ENCODE measurements around the gene DMXL2. TPM values are rescaled to one million over a fixed set of nuclear protein-coding genes. Genes with fewer than 3 reads are reported as not detected.

The DMXL2 gene
- total RNA-seq, 4 donors from 2014 or later, result 34.3 to 49.0 (median 45.7) TPM

DNA sequence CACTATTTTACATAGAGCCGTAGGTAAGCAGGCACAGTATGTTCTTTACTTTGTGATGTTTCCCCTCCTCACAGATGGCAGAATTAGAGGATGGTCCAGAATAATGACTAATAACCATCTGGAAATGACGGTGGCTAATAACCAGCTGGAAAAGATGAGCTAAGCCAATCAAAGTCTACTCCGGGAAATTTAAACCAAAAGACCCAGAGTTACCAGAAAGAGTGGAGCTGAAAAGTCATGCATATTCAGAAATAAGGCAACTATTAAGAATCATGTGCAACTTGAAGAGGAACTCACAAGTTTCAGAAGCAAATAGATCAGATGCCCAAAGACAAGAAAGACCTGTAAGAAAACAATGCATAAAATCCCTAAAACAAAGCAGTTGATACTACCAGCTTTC lies 33.6 kb downstream of the DMXL2 start:
- intact Hi-C loops (cut with DNase I), result no loop called here
- no peak for DNase-seq
- Histone ChIP-seq H3K9me3 (no peaks in the 10 kb centered on the region), H3K36me3 (no peaks in the 10 kb centered on the region), H3K4me3 (replicated peaks in 1 of 3) (no peak overlapping the region), H3K4me1 (no peaks in the 10 kb centered on the region), H3K27me3 (no peaks in the 10 kb centered on the region), H3K27ac (no peak overlapping the region)
- WGBS, 2 donors, result 91 to 97% methylated on average over 3 of the region's 3 CpGs
- TF ChIP-seq, protein P1, sequence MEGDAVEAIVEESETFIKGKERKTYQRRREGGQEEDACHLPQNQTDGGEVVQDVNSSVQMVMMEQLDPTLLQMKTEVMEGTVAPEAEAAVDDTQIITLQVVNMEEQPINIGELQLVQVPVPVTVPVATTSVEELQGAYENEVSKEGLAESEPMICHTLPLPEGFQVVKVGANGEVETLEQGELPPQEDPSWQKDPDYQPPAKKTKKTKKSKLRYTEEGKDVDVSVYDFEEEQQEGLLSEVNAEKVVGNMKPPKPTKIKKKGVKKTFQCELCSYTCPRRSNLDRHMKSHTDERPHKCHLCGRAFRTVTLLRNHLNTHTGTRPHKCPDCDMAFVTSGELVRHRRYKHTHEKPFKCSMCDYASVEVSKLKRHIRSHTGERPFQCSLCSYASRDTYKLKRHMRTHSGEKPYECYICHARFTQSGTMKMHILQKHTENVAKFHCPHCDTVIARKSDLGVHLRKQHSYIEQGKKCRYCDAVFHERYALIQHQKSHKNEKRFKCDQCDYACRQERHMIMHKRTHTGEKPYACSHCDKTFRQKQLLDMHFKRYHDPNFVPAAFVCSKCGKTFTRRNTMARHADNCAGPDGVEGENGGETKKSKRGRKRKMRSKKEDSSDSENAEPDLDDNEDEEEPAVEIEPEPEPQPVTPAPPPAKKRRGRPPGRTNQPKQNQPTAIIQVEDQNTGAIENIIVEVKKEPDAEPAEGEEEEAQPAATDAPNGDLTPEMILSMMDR (IDR thresholded peaks at IDR 0.05), result no peak
- no peak for TF ChIP-seq POLR2A (IDR thresholded peaks at IDR 0.05)

DNA sequence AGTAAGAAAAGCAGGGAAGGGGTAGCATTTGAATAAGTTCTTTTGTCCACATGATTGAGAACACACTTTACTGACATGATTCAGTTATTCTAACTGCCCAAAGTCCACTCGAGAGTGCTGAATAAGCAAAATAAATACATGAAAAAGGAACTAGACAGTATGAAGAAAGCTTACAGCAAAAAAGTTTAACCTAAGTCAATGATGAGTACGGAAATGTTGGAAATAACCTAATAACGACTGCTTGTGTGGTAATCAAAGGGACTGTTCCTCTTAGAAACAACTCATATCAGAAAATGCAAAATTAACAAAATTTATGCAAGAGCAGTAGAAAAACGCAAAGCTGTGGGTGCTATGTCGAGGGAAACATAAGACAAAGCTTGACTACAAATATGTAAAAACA lies 36.6 kb downstream of the DMXL2 start:
- TF ChIP-seq, protein P1 (IDR thresholded peaks at IDR 0.05), result no peak
- TF ChIP-seq POLR2A (IDR thresholded peaks at IDR 0.05), result no peak
- no peaks in the 10 kb centered on the region for H3K36me3 ChIP-seq
- H3K9me3 ChIP-seq, result no peaks in the 10 kb centered on the region
- no peaks in the 10 kb centered on the region for H3K27me3 ChIP-seq
- no peaks in the 10 kb centered on the region for H3K4me1 ChIP-seq
- WGBS, 2 donors, result 76 to 78% methylated on average over 5 of the region's 5 CpGs
- no peak overlapping the region for H3K27ac ChIP-seq
- H3K4me3 ChIP-seq (replicated peaks in 1 of 3), result no peak overlapping the region
- no peak for DNase-seq
- intact Hi-C loops (cut with DNase I), result no loop called here

DNA sequence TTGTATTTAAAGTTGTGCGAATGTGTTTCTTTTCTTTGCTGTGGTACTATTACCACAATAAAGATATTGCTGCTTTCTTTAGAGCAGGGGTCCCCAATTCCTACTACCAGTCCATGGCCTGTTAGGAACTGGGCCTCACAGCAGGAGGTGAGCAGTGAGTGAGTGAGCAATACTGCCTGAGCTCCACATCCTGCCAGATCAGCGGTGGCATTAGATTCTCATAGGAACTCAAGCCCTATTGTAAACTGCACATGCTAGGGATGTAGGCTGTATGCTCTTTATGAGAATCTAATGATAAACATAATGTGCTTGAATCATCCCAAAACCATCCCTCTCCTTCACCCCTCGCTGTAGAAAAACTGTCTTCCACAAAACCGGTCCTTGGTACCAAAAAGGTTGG lies 41.6 kb downstream of the DMXL2 start:
- Histone ChIP-seq H3K27ac (no peak overlapping the region), H3K4me1 (peaks cover 0 to 5% of the 10 kb centered on the region in 2 donors), H3K9me3 (no peaks in the 10 kb centered on the region), H3K4me3 (replicated peaks in 1 of 3) (no peak overlapping the region), H3K27me3 (no peaks in the 10 kb centered on the region), H3K36me3 (no peaks in the 10 kb centered on the region)
- DNase-seq, result no peak
- intact Hi-C loops (cut with DNase I), result no loop called here
- no peak for TF ChIP-seq POLR2A (IDR thresholded peaks at IDR 0.05)
- TF ChIP-seq, protein P1 (IDR thresholded peaks at IDR 0.05), result no peak
- WGBS, 2 donors, result 89 to 94% methylated on average over 4 of the region's 4 CpGs

DNA sequence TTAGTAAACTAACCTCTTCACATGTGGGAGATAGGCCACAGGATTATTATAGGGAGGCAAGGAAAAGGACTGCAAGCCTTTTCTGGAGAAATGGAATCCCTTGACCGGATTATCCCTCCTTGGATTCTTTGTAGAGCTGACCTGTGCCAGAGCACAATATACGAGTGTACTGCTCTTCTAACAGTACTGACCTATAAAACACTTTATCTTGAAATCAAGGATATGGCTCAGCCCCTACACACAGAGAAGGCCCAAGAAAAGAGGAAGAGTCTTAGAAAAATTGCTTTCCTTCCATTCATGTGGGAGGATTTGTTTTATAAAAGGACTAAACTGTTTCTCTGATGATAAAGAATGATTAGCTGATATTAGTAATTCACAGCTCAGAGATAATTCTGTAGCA lies 42.2 kb downstream of the DMXL2 start:
- WGBS, 2 donors, result 85 to 95% methylated on average over 2 of the region's 2 CpGs
- H3K27me3 ChIP-seq, result no peaks in the 10 kb centered on the region
- no peaks in the 10 kb centered on the region for H3K36me3 ChIP-seq
- intact Hi-C loops (cut with DNase I), result no loop called here
- TF ChIP-seq, protein P1 (IDR thresholded peaks at IDR 0.05), result no peak
- no peak for DNase-seq
- no peak overlapping the region for H3K4me3 ChIP-seq (replicated peaks in 1 of 3)
- peaks cover 0 to 5% of the 10 kb centered on the region in 2 donors for H3K4me1 ChIP-seq
- no peaks in the 10 kb centered on the region for H3K9me3 ChIP-seq
- H3K27ac ChIP-seq, result no peak overlapping the region

DNA sequence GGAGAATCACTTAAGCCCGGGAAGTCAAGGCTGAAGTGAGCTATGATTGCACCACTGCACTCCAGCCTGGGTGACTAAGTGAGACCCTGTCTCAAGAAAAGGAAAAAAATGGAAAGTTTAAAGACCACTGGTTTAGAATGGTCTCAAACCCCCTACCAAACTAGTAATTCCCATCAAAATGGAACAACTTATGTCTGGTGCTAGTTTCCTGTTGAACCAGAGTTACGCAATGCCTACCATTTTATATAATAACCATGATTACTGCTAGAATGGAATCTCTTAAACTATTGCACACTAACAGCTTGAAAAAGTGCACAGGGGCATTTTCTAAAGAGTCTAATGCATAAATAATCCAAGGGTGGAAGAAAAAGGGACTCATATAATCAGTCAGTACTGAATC lies 43.6 kb downstream of the DMXL2 start:
- no peak for DNase-seq
- H3K36me3 ChIP-seq, result no peaks in the 10 kb centered on the region
- no peak for TF ChIP-seq POLR2A (IDR thresholded peaks at IDR 0.05)
- TF ChIP-seq, protein P1 (IDR thresholded peaks at IDR 0.05), result no peak
- no peak overlapping the region for H3K4me3 ChIP-seq (replicated peaks in 1 of 3)
- intact Hi-C loops (cut with DNase I), result no loop called here
- no peaks in the 10 kb centered on the region for H3K27me3 ChIP-seq
- WGBS, 2 donors, result 95% methylated on average over 2 of the region's 2 CpGs
- no peaks in the 10 kb centered on the region for H3K9me3 ChIP-seq
- no peak overlapping the region for H3K27ac ChIP-seq
- H3K4me1 ChIP-seq, result peaks cover 0 to 5% of the 10 kb centered on the region in 2 donors
